Inflammatory macrophage treated with lipopolysaccharide for 4 hours (primary cell): ENCODE data around the gene TMC3.
A peak's percentile ranks its signal among the peaks of the same experiment; 100 is the strongest.
"Not testable (repeated sequence)": the region's sequence is repeated elsewhere in the genome, so short reads cannot be mapped to it uniquely, and the experiment has no call there.

Experiments
- DNase-seq: peaks from one replicate; pipeline ENCODE4 v3.0.0-alpha.2; 2020

TMC3 gene

DNA sequence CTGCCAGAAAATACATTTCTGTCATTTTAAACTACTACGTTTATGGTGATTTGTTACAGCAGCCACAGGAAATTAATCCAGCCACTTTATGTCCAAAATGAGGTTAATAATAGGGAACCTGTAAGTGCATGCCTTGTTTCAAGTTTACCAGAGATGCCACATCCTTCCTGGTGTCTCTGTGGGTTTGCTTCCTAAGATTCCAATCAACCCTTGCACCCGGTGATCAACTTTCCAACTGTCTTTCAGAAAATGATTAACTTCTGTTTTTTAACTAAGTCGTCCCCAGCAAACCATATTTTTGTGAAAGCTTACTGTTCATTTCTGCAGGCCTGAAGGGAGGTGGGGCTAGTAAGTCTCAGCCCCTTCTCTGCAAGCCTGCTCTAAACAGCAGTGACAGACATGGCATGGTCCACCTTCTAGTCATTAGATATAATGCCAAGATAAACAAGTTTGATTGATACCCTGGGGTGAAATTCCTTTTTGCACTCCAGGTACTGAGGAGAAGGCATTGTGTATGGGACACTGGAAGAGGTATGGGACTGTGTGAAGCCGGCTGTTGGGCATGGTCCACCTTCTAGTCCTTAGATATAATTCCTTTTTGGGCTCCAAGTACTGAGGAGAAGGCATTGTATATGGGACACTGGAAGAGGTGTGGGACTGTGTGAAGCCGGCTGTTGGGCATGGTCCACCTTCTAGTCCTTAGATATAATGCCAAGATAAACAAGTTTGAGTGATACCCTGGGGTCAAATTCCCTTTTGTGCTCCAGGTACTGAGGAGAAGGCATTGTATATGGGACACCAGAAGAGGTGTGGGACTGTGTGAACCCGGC is 11.1 kb upstream of the TMC3 start:
- DNase-seq = no peak

DNA sequence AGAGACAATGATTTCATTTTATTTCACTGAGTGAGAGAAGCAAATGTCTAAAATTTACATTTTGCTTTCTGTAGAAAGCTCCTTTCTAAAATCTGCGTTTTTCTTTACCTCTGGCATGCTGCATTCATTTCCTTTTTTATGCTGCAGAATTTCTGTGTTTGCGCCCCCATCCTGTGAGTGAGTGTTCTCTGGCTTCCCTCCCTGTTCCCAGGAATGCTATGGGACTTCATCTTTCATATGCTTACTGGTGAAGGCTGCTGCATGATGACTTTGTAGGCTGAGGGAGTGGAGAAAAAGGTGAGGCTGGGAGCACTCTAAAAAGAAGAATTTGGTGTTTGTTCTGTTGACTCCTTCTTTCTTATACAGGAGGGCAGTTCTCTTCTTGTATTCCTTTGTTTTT is 7.7 kb upstream of the TMC3 start:
- no peak for DNase-seq

DNA sequence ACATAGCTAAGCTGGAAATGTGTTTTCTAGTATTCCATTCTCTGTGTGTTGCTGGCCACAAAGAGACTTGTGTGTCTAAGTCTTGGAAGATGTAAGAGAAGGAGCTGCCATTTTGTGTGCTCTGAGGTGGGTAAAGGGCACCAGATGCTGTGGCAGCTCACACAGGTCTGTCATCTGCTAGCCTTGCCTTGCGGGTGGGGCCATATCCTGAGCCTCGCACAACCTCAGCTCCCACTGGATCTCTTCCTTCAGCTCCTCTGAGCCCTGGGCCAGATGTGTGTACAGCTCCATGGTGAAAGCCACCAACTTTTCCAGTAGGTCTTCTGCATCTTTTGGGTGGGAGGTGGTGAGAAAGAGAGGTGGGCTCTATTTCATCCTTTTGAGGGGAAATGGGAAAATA is 6.7 kb upstream of the TMC3 start:
- DNase-seq = no peak

DNA sequence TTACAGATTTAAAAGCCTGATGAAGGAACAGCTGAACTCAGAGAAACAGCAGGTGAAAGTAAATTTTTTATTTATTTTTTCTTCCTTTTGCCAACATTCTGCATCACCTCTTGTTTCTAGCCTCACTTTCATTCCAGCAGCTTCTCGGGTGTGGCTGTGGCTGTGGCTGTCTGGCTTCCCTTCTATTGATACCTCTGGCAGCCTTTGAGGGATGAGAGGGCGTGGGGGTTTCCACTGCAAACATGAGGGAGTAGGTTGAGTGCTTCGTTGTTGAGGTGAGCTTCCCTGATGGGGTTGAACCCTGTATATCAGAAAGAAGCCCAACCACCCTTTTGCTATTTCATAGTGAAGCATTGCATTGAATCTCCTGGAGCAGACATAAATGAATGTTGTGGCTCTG is 6.2 kb upstream of the TMC3 start:
- DNase-seq = no peak

DNA sequence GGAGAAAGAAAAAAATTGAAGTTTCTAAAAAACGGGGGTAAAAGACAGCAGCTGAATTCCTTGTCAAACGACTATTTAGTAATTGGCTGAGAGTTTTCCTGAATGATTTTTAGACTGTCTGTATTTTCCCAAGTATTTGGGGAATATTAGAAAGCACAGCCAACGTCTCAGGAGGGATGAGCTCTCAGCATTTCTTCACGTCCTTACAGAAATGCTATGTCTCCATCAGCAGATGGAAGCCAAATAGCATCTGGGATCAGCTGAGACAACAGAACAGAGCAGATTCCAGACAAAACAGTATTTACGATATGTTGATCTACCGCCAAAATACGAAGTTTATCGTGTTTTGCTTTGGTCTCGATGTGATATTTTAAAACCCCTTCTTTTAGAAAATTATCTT is 5.3 kb upstream of the TMC3 start:
- DNase-seq = no peak

DNA sequence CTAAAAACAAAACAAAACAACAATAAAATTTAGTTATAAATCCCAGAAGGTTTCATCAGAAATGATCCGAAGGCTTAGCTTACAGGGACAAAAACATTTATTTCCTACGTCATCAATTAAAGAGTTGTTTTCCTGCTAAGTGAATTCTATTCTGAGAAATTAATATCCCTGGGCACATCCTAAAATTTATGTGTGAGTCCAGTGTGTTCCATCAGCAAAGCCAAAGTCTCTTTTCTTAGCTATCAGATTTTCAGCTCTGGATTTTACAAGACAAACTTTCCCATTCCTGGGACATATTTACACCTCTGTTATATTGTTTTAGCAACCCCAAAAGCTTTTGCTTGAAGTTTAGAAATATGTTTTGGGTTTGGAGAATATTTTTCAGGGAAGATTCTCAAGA is 4.4 kb upstream of the TMC3 start:
- no peak for DNase-seq

DNA sequence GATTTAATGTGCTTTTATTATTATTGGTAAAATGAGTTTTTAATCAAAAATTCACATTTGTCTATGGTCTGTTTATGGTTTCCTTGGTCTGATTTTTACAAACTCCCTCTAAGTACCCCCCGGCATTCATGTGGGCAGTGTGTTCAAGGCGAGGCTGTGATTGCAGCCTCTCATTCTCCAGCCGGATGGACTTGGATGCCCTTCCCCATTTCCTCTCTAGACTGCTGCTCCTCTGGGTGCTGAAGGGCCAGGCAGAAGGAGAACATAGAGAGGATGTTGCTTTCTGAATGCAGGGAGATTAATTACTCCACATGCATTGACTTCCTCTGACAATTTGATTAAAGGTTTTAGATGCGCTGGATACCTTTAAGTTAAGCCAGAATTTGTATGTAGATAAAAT is 3.9 kb upstream of the TMC3 start:
- no peak for DNase-seq

DNA sequence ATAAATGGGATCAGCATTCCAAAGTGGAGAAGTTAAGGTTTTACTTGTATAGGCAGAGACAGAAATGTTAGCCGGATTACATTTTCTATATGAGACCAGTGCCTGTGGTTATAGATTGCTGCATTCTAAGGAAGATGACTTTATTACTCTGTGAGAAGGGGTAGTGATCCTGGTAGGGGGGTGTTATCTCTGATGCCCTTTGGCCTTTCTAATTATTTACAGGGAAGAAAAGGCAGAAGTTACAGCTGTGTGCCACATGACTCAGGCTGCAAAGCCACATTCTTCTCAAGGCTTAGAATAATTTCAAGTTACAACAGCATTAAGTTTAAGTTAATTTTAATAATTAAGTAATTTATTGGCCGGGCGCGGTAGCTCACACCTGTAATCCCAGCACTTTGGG is 2.2 kb upstream of the TMC3 start:
- DNase-seq = no peak

DNA sequence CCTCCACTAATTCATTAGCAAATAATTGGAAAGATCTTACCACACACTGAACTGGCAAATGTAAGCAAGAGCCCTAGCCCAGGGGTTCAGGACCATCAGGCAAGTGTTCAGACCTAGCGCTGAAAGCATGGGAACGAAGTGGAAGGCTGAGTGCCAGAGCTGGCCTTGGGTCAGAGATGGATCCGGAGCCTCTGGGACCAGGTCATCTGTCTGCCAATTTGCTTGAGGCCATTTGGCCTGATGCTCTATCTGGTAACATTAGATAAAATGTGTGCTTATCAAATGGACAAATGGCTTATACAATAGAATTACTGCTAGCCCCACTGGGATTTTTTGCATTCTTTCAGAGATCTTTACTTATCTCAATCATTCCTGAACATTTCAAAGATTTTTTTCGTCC is 1.4 kb upstream of the TMC3 start:
- no peak for DNase-seq

DNA sequence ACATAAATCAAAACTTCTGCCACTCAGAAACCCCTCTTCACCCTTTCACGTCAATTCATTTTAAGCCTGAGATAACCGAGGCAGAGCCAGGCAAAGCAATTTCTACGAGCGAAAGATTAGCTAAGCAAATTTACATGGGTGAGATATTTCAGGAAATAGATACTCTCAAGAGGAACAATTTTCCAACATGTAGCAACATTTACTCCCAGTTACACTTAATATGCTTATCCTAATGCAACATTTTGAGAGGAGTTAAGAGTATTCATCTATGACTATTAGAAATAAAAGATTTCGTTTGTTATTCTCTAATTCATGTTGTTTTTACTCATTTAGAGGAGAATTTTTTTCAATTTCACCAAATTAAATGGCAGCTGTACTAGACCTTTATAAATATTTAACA is 837 bp downstream of the TMC3 start:
- DNase-seq = peak; percentile 55

DNA sequence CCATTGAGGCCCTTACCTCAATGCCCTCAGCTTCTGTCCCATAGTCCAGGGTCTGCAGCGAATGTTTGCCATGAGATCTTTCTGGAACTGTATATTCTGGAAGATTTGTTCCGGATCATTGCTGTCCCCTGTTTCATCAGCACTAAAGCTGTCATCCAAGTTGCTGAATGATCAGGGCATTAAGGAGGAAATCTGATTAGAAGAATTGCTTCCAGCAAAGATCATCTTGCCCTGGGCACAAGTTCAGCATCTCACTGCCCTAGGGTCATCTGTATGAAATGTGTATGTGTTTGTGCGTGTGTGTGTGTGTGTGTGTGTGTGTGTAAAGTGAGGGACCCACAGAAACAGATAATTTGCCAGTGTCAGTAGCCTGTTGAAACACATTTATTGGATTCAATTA is 1.4 kb downstream of the TMC3 start:
- DNase-seq = no peak

DNA sequence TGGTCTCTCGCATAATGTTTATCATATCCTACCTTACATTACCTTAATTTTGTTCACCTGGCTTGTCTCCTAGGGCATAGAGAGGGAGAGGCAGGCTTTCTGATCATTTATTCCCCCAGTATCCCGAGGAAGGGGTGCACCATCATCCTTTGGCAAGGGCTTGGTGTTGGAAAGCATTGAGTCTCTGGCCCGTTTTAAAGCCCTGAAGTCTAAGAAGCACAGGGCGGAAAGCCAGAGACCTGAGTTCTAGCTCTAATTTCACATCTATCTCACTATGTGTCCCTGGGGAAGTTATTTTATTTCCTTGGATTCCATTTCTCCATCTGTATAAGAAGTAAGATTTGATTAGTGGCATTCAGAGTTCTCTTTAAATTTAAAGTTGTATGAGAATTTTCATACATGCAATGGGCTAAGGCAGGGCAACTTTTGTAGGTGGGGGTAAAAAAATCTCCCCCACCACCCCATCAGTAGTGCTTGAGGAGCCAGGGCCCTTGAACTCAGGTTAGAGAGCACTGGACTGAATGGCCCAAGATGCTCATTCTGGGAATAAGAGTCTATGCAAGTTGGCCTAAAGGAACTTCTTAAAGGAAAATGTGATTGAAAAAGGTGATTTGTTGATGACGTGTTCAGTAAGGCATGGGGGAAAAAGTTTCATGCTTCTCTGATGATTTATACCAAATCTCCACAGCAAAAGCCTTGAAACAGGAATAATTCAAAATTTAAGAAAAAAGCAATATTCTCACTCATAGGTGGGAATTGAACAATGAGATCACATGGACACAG is 10.1 kb downstream of the TMC3 start:
- no peak for DNase-seq

DNA sequence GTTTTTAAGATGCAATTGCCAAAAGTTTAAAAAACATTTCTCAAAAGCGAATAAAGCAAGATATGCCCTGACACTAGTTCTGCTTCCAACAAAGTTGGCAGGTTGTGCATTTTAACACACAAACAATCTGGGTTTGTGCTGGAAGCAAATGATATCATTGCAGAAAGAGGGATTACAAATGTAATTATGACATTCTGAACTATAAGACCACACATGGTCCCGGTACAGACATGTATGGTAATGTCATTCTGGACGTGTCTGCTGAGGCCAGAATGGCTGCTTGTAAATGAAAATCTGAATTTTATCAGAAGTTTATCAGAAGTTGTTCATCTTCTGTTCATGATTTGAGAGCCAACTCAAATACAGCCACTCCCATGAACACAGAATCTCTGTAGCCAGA is 10.7 kb downstream of the TMC3 start:
- no peak for DNase-seq

DNA sequence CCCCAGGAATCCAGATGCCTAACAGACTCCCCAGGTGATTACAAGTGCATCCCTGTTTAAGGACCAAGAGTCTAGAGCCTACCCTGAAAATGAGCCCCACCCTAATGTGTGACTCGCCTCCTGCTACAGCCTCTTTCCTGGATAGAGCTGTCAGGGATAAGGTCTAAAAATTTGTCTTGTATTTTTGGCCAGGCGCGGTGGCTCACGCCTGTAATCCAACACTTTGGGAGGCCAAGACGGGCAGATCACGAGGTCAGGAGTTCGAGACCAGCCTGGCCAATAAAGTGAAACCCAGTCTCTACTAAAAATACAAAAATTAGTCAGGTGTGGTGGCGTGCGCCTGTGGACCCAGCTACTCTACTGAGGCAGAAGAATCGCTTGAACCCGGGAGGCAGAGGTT is 11.2 kb downstream of the TMC3 start:
- no peak for DNase-seq

DNA sequence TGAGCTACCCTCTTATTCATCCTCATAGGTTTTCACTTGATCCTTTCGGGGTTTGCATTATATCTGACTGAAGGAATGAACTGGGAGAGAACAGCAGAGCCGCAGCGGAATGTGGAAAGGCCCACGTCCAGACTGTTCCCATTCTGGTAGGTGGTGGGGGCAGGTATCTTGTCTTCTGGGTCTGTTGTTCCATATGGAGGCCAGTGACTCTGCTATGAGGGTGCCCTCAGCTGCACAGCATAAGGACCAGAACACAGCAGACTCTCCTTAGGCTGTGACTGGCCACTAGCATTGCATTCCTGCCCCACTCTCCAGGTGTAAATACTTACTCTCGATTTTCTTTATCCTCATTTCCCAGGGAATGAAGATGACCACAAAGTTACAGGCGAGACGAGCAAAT is 12.1 kb downstream of the TMC3 start:
- DNase-seq = no peak

DNA sequence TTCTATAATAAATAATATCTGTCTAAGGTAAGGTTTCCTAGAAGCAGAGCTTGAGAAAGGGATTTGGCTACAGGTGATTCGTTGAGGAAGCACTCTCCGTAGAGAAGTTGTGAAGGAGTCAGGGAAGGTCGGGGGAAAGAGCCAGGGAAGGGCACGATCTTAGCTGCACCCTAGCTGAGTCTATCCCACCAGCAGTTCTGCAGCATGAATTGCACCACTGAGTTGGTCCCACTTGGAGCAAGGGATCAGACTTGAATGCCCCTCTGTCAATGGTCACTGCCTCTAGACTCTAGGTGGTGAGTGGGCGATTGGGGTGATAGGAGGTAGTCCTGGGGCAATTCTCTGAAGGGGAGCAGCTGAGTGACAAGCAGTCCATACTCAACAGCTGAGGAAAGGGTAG is 13.5 kb downstream of the TMC3 start:
- no peak for DNase-seq

DNA sequence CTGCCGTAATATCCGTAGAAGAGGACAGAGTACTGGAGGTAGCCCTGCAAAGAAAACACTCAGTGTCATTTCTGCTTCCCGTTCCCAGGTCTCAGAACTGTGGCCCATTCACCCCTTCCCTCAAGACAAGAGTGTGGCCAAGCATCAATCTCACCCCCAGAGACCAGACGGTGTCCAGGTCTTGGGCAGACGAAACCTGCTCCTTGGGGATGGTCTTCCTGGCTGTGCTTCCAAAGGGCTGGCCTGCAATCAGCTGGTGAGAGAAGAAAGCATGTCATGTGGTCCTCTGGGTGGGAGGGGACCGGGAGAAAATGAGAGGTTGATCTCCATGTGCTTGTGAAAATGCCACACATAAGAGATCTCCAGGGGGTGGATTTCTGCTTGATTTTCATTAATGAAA is 15.8 kb downstream of the TMC3 start:
- no peak for DNase-seq

DNA sequence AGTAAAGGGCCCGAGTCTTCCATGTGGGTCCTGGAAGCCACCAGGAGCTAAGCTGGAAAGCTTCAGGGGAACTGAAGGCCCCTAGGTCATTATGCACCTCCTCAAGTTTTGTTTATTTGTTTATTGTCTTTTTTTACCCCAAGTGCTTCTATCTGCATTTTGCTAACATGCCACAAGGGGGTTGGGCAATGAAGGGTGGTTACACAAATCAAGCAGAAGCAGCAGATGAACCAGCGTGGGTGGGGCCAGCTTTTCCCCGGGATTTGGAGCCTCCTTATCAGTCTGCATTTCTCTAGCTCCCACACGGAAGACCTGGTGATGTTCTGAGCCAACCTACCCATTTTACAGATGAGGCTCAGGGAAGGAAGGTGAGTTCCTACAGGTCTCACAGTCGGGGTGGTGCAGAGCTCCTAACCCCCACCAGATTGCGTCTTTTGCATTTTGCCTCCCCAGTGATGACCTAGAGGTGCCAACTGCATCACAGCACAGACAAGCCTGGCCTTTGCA is 16.8 kb downstream of the TMC3 start:
- DNase-seq = peak; percentile 10

DNA sequence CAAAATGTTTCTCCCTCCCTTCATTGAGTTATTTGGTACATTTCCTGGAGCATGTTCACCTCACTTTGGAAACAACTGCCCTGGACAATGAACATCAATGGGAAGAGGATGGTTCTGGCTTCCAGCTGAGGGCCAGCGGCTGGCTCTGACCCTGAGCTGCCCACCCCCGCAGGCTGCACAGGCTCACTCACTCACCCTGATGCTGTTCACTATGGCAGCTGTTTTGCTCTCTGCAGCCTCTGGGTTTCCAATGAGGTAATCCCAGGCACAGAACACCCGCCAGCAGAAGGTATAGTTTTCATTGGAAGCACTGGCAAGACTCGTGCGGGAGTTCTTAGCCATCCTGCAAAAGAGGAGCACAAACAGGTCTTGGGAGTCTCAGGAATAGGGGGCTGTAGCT is 17.8 kb downstream of the TMC3 start:
- no peak for DNase-seq

DNA sequence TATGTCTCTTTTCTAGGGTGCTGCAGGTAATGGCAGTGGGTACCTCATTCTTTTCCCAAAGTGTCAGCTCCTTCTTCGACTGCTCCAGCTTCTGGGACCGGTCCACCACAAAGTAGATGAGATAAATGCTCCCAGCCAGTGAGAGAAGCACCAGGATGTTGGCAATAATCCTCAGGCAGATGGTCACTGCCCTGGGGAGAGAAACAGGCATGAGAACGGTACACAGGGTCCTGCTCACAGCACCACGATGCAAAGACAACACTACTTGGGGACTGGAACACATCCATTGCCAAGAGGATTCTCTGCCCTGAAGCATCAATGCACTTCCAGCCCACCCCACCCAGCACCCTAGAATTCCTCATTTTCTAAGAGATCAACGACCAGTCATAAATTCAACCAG is 22.4 kb downstream of the TMC3 start:
- DNase-seq = no peak

DNA sequence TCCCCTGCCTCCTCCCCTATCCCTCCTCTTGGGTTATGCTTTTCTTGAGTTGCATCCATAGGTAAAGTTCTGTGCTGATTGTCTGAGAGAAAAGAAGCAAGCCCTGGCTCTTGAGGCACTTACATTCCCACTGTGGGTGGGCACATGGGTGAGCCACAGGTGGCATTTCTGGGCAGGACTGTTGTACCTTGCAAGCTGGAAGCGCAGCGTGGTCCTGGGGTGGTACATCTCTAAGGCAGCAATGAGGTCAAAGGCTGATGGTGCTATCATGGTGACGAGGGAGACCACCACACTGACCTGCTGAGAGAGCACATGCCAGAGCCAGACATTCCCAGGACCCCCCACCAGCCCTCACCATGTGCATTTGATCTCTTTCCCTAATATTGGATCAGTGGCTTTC is 24.7 kb downstream of the TMC3 start:
- DNase-seq = no peak

DNA sequence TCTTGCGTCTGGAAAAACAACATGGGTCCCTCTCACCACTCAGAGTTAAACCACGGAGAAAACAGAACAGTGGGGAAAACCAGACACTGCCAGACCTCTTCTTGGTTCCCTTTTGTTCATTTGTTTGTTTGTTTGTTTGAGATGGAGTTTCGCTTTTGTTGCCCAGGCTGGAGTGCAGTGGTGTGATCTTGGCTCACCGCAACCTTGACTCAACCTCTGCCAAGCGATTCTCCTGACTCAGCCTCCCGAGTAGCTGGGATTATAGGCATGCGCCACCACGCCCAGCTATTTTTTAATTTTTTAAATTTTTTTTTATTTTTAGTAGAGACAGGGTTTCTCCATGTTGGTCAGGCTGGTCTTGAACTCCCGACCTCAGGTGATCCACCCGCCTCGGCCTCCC is 25.3 kb downstream of the TMC3 start:
- DNase-seq = not testable (repeated sequence)

DNA sequence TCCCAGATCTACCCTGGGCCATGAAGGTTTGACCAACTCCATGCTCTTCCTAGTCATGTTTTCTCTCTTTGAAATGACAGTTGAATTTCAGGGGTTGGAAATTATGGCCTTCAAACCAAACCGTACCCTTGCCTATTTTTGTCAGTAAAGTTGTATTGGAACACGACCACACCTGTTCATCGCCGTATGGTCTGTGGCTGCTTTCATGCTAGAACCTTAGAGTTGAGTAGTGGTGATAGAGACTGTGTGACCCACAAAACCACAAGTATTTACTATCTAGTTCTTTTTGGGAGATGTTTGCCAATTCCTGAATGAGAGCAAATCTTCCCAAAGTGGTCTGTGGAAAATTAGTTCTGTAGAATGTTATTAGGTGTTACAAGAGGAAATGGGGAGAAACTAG is 26.1 kb downstream of the TMC3 start:
- DNase-seq = no peak

DNA sequence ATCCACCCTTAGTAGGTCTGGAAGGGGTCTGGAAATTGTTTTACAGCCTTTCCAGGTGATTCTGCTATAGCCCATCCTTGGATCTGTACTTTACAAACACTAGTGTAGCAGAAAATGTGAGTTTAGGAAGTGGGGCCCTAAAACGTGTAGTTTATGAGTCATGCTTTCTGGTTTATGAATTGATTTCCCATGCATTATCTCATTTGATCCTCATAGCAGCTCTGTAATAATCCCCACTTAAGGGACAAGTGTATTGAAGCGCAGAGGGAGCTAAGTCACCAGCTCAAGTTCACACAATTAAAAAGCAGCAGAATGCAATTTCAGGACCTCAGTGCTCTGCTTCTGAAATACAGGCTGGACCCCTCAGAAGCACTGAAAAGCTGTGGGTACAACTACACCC is 27.4 kb downstream of the TMC3 start:
- no peak for DNase-seq

DNA sequence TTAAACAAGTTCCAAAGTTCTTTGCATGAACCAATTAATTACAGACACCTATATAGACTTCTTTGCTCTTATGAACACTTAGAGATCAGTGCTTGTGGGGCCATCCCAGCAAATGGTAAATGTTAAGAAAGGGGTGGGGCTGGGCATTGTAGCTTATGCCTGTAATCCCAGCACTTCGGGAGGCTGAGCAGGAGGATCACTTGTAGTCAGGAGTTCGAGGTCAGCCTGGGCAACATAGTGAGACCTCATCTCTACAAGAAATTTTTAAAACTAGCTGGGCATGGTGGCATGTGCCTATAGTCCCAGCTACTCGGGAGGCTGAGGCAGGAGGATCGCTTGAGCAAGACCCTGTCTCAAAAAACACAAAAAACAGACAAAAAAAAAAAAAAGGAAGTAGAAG is 30.6 kb downstream of the TMC3 start:
- DNase-seq = no peak
